ENCODE data around the gene TMEM59L. TPM values are rescaled to one million over a fixed set of nuclear protein-coding genes. Genes with fewer than 3 reads are reported as not detected.

TMEM59L gene
- total RNA-seq, 1 donor from 2014 or later, result 9.4 TPM

DNA sequence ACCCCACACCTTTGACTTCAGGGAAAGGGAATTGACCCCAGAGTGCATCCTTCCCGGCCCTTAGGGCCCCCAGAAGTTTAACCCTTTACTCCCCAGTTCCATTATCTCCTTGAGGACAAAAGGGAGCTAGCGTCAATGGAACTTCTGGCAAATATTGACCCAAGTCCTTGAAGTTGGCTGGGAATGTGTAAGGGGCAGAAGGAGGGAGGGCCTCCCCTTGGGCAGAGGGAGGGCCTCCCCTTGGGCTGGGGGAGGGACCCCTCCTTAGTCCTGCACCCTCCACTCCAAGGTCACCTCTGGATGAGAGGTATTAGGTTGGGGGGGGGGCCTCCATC lies 3.0 kb upstream of the TMEM59L start:
- no peaks in the 10 kb centered on the region for H3K9me3 Mint-ChIP-seq
- peaks cover 80% of the 10 kb centered on the region for H3K27me3 Mint-ChIP-seq
- no peak for DNase-seq (ENCODE audit: extremely low spot score, unreplicated experiment)
- H3K4me3 Mint-ChIP-seq, result no peak overlapping the region
- peak overlapping the region; percentile 42 for H3K27ac Mint-ChIP-seq
- peaks cover 3% of the 10 kb centered on the region for H3K36me3 Mint-ChIP-seq
- TF ChIP-seq, protein P1, sequence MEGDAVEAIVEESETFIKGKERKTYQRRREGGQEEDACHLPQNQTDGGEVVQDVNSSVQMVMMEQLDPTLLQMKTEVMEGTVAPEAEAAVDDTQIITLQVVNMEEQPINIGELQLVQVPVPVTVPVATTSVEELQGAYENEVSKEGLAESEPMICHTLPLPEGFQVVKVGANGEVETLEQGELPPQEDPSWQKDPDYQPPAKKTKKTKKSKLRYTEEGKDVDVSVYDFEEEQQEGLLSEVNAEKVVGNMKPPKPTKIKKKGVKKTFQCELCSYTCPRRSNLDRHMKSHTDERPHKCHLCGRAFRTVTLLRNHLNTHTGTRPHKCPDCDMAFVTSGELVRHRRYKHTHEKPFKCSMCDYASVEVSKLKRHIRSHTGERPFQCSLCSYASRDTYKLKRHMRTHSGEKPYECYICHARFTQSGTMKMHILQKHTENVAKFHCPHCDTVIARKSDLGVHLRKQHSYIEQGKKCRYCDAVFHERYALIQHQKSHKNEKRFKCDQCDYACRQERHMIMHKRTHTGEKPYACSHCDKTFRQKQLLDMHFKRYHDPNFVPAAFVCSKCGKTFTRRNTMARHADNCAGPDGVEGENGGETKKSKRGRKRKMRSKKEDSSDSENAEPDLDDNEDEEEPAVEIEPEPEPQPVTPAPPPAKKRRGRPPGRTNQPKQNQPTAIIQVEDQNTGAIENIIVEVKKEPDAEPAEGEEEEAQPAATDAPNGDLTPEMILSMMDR (conservative IDR thresholded peaks at IDR 0.05), result no peak
- peaks cover 21% of the 10 kb centered on the region for H3K4me1 Mint-ChIP-seq (ENCODE audit: unreplicated experiment)

DNA sequence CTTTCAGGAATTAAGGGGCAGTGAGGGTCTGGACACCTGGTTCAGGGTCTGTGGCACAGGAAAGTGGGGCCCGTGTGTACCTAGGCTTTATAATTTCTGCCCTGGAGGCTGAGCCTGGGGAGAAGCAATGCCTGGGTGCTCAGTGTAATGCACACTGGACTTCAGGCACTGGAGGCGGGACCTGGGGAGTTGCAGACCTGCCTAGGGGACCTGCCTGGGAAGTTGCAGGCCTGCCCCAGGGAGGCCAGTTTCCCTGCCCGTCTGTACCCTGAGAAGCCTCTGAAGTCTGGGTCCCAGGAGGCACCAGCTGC lies 2.5 kb upstream of the TMEM59L start:
- Mint-ChIP-seq H3K27me3 (peaks cover 80% of the 10 kb centered on the region), H3K9me3 (no peaks in the 10 kb centered on the region), H3K27ac (no peak overlapping the region), H3K36me3 (peaks cover 3% of the 10 kb centered on the region), H3K4me1 (ENCODE audit: unreplicated experiment) (peaks cover 21% of the 10 kb centered on the region), H3K4me3 (no peak overlapping the region)
- TF ChIP-seq, protein P1 (conservative IDR thresholded peaks at IDR 0.05), result no peak
- DNase-seq (ENCODE audit: extremely low spot score, unreplicated experiment), result no peak

DNA sequence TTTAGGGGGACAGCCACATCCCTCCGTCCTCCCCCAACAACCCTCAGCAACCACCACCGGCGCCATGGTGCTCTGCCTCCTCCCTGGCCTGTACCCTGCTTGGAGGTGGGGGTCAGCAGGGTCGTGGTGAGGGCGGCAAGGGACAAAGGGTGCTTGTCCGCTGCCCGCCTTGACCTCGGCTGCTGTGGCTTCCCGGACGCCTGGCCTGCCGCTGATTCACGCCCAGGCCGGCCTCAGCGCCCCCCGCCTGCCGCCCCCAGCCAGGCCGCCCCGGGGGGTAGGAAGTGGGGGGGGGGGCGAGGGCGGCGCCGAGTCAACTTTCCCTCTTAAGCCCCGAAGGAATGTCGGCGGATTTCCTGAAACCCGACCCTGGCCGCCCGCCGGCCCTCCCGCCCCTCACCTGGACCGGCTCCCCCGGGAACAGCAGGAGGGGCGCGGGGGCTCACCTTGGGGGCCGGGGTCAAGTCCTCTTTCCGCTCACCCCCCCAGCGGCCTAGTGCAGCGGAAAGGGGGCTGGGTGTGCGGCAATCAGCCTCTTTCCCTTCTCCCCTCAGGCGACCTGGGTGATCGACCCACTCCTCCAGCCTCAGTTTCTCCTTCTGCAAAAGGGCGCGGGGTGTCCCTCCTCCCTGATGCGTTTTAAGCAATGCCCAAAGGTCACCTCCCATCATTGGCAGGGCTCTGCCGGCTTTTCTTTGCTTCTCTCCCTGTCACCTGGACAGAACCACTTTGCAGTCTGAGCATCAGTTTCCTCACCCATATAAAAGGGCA lies 1.9 kb upstream of the TMEM59L start:
- no peak for DNase-seq (ENCODE audit: extremely low spot score, unreplicated experiment)
- peaks cover 79% of the 10 kb centered on the region for H3K27me3 Mint-ChIP-seq
- TF ChIP-seq, protein P1 (conservative IDR thresholded peaks at IDR 0.05), result no peak
- peak overlapping the region; percentile 37 for H3K27ac Mint-ChIP-seq
- peak overlapping the region; percentile 81 for H3K4me3 Mint-ChIP-seq
- H3K4me1 Mint-ChIP-seq (ENCODE audit: unreplicated experiment), result peaks cover 17% of the 10 kb centered on the region
- H3K36me3 Mint-ChIP-seq, result peaks cover 3% of the 10 kb centered on the region
- H3K9me3 Mint-ChIP-seq, result no peaks in the 10 kb centered on the region

DNA sequence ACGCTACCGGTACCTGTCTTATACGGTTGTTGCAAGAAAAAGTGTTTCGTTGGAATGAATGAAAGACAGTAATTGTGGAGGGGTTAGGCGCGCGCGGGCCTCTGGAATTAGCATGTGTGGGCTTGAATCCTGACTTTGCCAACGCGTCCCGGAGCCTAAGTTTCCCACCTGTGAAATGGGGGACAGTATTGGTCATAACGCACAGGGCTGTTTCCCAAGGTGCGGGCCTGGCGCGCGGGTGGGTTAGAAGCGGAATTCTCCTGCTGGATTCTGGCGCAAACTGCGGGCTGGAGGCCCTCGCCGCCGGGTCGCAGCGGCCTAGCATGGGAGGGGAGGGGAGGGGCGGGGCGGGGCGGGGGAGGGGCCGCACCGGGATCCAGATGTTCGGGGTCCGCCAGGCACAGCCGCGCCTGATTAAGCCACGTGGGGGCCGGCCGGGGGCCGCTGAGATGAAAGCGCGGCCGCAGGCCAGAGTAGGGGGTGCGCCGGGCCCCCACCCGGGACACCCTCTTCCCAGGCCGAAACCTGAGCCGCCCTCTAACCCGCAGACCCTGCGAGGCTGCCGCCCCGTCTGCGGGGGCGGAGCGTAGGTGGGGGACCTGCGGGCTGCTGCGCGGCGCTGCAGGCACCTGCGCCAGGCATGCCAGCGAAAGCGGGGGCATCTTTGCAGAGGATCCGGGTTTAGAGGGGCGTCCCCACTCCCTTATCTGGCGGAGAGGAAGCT lies 1.2 kb upstream of the TMEM59L start:
- TF ChIP-seq, protein P1 (conservative IDR thresholded peaks at IDR 0.05), result no peak
- Mint-ChIP-seq H3K4me1 (ENCODE audit: unreplicated experiment) (peaks cover 17% of the 10 kb centered on the region), H3K36me3 (peaks cover 3% of the 10 kb centered on the region), H3K27me3 (peaks cover 83% of the 10 kb centered on the region), H3K4me3 (peak overlapping the region; percentile 81), H3K9me3 (no peaks in the 10 kb centered on the region), H3K27ac (peak overlapping the region; percentile 37)
- DNase-seq (ENCODE audit: extremely low spot score, unreplicated experiment), result no peak

DNA sequence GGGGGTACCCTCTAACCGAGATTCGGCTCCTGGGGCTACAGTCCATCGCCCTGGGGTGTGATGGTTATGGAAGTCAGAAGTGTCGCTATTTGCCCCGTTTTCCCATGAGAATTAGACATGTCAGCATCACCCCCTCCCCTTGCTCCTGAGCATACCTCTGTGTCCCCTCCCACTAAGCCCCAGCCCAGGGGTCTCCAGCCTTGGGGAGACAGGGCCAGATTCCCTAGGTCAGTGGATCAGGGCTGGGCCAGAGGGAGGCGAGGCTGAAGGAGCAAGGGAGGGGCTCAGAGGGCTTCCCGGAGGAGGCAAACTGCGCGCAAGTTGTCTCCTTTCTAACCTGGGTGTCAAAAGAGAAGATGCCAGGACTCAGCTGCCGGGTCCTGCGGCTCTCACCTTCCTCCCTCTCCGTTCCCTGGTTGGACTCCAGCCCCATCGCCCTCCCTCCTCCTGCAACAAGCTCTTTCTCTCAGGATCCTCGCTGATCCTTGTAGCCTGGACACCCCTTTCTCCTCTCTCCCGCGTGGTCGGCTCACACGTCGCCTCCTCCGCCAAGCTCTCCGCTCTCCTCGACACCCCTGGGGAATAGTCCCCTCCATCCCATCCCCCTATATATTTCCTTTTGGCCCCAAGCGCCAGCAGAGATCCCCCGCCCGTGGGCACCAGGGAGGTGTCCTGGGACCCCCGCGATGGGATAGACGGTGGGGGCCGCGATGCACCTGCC lies 459 bp upstream of the TMEM59L start:
- Mint-ChIP-seq H3K9me3 (no peaks in the 10 kb centered on the region), H3K36me3 (peaks cover 3% of the 10 kb centered on the region), H3K4me3 (peak overlapping the region; percentile 86), H3K27me3 (peaks cover 79% of the 10 kb centered on the region), H3K4me1 (ENCODE audit: unreplicated experiment) (peaks cover 17% of the 10 kb centered on the region), H3K27ac (peak overlapping the region; percentile 36)
- DNase-seq (ENCODE audit: extremely low spot score, unreplicated experiment), result no peak
- TF ChIP-seq, protein P1 (conservative IDR thresholded peaks at IDR 0.05), result no peak
